Hematopoietic multipotent progenitor cell treated with erythropoietin and hydrocortisone succinate and interleukin-3 and kit ligand, for 15 days (in vitro differentiated cells): Measurements from ENCODE around the gene NFKB1.
A peak's percentile ranks its signal among the peaks of the same experiment; 100 is the strongest.

ENCODE experiments used
- DNase-seq: peaks from one replicate; pipeline ENCODE4 v3.0.0-alpha.2; 2015; ENCODE audit warnings: low spot score

The NFKB1 gene

GRCh38 chr4:102533348-102533747, 32.2 kb downstream of the NFKB1 start:
- DNase-seq: no peak

GRCh38 chr4:102533904-102534303, 32.7 kb downstream of the NFKB1 start:
- DNase-seq: no peak

DNA sequence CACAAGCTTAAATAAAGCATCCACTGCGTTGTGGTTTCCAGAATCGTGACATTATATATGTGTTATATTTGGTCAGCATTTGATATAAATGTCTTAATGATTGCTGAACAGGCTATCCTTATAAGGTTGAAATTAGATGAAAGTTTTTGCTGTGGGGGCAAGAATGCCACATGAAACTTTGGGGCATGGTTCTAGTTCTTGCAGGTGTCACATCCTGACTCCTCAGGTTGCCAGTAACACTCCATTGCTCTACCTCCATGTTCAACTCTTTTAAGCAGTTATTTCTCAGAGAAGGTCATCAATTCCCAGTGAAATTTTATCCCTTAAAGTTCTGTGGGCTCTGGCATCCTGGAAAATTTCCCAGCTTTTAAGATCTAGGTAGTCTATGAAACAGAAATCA, 33.7 kb downstream of the NFKB1 start:
- no peak for DNase-seq

GRCh38 chr4:102535398-102536082, 34.4 kb downstream of the NFKB1 start:
- DNase-seq: no peak

DNA sequence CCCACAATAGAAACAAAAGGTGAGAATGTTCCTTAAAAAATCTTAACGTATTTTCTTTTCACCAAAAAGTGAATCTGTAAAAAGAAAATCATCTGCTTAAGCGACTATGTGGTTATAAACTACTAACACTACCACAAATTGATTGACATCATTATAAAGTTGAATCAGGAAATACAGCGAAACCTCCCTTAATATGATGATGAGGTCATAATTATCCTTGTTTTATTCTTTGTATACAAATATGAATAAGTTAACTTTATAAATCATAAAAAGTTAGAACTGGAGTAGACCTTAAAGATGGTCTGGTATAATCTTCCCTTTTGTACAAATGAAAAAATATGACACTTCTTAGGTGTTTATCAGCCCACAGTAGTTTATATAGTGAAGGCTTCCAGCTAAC, 35.6 kb downstream of the NFKB1 start:
- no peak for DNase-seq

GRCh38 chr4:102537269-102537668, 36.1 kb downstream of the NFKB1 start:
- no peak for DNase-seq

DNA sequence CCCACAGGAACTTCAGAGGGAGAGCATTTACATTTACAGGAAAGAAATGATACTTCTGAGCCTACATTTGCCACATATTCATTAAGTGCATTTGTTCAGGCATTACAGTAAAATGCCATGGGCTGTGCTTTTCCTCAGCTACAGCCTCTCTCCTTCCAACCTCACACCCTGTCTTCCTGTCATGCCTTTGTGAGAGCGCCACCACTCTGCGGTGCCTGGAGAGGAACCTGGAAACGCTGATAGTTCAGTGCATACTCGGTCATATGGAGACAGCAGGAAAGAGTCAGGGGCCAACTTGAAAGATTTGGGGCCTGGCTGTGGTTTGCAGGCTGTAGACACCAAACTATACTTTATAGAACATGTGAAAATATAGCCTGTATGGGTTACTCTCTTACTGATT, 40.5 kb downstream of the NFKB1 start:
- DNase-seq: no peak

DNA sequence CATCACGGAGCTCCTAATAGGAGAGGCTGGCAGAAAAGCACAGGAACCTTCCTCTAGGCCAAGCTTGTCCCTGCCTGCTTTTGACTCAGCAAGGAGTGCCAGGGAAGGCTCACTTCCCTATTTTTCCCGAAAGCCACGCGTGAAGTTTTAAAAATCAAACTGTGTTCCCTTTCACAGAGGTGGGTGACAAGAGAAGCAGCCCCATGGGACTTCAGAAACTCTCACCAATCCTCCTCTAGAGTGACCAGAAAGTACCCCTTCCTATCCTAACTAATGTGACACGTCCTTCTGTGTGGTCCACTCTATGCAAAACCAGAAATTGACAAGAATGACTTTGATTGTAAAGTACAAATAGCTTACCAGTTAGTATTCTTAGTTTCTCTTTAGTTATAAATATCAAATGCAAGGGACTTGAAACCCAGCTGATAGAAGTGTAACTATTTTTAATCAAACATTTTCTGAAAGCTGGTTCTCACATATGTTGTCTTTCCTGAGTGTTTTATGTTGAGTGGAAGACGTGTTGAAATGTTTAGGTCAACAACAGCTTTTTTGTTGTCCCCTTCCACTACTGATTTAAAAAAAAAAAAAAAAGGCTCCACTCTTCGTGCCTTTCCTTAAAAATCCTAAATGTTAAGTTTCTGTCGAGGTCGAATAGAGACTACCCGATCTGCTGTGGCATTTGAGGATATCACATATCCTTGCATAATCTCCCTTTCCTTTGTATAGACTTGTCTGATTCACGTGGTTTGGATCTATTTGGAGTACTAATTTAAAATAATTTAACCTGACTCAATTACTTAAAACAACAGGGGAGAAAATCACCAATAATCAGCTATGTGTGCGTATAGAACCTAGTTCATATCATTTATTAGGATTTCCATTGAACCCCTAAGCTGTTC, 42.1 kb downstream of the NFKB1 start:
- DNase-seq: no peak

DNA sequence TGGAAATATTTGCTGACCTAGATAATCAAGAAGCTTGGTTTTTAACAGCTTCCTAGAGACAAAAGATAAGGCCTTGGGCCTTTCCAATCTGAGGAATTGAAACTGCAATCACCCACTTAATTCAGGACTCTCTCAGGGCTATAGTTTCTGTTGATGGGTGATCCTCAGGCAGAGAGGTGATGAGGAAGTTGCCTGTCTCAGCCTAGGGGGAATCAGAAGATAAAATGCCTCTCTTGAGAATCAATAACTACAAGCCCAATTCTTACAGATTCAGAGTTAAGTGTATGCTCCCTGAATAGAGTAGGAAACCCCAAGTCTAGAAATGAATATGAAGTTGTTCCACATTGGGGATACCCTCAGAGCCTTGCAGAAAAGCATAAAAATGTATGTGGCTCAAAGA, 45.5 kb downstream of the NFKB1 start:
- no peak for DNase-seq

- no peak for DNase-seq
These were observed 46.8 kb downstream of the NFKB1 start for GRCh38 chr4:102547973-102548372.

- DNase-seq: no peak
These were observed 50.9 kb downstream of the NFKB1 start for GRCh38 chr4:102551958-102552565.

- DNase-seq: no peak
These were observed 51.6 kb downstream of the NFKB1 start for GRCh38 chr4:102552781-102553180.

GRCh38 chr4:102553982-102554381, 52.8 kb downstream of the NFKB1 start:
- no peak for DNase-seq

DNA sequence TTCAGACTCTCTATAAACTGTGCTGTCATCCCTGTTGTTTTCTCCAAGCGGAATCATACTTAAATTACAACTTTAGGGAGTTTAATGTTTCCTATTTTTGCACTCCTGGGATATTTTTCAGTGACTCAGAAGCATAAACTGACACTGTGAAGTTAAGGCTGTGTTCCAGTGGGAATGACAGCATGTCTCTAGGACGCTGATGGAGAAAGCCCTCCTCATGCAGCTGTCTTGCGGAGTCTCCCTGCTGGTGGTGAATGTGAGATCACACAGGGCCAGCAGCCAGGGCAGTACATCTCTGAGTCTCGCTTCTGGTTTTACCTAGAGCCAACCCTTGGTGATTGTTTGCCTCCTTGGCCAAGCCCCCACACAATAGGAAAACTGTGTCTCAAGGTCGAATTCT, 53.3 kb downstream of the NFKB1 start:
- DNase-seq: no peak

DNA sequence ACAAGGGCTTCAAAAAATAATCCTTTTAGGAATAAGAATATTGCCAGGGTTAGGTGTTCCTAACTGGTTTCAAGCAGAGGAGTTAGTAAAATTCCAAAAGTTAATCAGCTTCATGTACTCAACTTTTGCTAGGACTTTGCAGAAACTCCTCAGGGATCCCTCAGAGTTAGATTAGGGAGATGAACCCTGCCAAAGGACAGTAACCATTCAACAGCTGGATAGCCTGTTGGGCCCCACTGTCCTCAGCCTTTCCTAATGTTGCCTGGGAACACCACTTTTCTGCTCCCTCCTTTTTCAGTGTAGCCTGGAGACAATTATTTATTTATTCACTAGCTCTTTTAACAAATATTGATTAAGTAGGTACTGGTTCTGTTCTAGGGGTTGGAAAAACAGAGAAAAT, 53.8 kb downstream of the NFKB1 start:
- no peak for DNase-seq

DNA sequence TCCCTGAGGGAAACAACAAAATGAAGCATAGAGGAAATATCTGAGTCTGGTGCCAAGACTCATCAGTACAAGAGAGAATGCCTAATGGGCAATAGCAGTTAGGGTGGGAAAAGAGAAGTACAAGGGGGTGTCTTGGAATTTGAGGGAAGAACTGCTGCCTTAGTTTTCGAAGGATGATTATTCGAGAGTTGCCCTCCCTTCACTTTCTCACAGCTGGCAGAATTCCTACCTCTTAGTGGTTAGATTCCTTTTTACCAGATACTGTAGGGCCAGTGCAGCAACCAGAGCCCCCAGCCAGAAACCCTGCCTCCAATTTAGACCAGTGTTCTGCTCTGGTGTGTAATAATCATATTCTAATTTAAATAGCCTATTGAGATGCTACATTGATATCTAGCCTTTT, 56.5 kb downstream of the NFKB1 start:
- DNase-seq: no peak

DNA sequence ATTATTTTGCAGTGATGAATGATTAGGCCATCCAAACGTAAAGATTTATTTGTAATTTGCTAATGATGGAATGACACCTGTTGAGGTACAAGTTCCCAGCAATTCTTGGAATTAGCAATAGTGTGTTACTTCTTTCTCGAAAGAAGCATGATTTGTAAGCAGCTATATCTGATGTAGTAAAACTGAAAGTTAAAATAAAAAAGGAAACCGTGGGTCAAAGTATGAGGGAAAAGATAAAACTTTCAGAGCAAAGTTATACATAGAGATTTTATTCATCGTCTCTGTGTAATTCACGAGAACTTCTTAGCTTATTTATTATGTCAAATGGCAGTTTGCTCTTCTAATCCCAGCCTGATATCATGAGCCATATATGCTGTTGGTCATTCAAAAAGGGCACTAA, 59.0 kb downstream of the NFKB1 start:
- DNase-seq: peak; percentile 6

GRCh38 chr4:102560571-102561341, 59.6 kb downstream of the NFKB1 start:
- peak; percentile 28 for DNase-seq

DNA sequence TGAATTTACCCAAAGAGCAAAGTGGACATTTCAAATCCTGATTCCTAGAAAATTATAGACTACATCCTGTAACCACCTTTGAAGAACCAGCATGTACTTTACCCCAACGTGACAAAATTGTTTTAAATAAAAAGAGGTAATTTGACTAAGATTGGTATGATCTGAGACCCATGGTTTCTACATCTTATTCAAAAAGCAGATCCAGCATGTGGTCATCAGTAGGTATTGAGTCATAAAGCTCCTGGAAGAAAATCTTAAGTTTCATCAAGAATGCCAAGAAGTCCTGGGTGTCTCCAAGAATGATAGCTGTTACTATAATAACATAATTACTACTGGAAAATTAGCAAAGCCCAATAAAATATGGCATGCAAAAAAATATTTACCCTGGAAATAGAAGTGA, 61.8 kb downstream of the NFKB1 start:
- no peak for DNase-seq

DNA sequence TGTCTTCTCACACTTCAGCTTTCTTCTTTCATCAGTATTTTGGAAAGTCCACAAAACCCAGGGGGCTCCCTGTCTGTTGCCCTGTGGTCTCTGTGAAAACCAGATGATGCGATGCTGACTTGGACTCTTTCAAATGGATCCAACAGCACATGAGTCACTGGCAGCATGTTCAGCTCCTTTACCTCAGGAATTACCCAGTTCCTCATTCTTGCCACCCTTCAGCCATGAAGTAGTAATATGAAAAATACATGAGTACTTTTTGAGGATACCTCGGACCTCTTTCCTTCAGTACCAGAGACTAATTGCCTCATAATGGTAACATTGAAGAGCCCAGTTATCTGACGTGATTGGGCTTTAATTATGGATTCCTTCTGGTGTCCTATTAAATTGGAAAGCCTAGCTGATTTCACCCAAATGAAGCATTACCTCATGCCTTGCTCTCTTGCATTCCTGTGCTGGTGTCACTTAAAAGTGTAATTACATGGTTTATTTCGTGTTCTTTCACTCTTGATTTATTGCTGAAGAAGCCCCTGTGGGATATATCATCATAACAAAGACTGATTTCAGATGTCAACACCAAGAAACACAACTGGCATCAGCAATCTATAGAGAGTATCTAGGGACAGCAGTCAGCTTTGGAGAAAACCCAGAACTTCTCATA, 63.4 kb downstream of the NFKB1 start:
- DNase-seq: no peak

DNA sequence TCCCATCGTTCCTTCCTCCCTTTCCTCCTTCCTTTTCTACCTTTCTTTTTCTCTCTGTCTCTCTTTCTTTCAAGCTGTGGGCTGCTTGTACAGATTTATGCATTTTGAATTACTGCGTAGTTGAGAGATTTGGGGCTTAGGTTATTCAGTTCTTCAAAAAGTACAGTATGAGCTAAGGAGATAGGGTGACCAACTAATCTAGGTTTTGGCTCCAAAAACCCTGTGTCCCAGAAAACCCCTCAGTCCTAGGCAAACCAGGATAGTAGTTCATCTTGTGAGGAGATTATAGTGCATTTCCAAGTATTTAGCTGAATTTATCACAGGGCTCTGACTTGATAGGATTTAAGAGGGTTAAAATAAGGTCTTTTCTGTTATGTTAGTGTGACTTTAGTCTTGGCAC, 64.5 kb downstream of the NFKB1 start:
- no peak for DNase-seq

GRCh38 chr4:102566426-102566825, 65.3 kb downstream of the NFKB1 start:
- DNase-seq: no peak
